HG03196 (cell line): ENCODE data around the gene ING1.
"Not testable (repeated sequence)": the region's sequence is repeated elsewhere in the genome, so short reads cannot be mapped to it uniquely, and the experiment has no call there.

Experiments used
- ATAC-seq: cut with Tn5 transposase; IDR thresholded peaks from one replicate; pipeline ENCODE4 v1.9.1; 2021; ENCODE audit not compliant: unreplicated experiment

ING1 gene

DNA sequence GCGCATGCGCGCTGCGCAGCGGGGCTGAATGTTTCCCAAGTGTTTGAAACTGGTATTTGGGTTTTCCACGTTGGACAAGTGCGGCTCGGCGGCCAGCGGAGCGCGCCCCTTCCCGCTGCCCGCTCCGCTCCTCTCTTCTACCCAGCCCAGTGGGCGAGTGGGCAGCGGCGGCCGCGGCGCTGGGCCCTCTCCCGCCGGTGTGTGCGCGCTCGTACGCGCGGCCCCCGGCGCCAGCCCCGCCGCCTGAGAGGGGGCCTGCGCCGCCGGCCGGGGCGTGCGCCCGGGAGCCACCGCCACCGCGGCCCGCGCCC lies at the start of gene ING1:
Gene ING1, plus strand, starts transcription at position 59 of the 311 bp plus-strand sequence. CDS start 450 bp downstream, outside the sequence.
- ATAC-seq = no peak

GRCh38 chr13:110664041-110664440 lies 49.5 kb upstream of the ING1 start:
- no peak for ATAC-seq

DNA sequence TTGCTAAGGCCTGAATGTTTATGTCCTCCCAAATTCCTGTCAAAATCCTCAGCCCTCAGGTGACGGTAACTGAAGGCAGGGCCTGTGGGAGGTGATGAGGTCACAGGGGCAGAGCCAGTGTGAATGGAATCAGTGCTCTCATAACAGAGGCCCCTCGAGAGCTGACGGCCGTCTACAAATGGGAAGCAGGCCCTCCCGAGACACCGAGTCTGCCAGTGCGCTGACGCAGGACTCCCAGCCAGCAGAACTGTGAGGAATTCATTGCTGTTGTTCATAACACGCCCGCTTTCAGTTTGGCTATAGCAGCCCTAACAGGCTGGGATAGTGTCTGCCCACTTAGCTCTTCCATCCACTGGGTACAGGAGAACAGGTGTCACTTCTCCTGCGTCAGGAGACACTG lies 48.8 kb upstream of the ING1 start:
- ATAC-seq = no peak

DNA sequence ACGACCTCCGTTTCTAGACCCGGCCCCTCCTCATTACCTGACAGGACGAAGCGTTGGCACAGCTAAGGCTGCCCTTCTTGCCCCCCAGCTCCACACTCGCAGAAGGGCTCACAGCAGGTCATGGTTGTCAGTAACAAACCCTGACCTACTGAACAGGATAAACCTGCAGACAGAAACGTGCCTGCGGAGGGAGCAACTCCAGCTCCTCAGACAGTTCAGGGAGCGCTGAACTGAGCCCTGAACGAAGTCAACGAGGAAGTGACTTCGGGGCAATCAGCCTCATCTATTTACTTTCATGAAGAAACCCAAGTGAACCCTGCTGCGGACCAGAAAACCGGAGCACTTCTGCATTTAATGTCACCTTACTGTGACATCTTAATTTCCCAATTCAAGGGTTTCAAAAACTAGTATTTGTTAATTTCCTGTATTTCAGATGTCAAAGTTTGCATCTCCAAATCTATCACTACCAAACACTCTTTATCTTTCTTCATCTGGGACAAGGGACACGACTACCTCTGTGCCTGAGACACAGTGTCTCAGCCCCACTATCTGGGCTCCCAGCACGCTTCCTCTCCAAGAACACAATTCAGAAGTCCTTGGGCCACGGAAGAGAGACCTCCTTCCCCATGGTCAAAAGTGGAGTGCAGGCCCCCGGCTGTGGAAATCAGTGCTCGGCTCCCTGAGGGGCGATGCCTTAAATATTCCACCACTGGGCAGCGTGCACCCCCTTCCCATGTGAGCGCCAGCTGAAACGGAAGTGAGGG lies 47.8 kb upstream of the ING1 start:
- no peak for ATAC-seq

DNA sequence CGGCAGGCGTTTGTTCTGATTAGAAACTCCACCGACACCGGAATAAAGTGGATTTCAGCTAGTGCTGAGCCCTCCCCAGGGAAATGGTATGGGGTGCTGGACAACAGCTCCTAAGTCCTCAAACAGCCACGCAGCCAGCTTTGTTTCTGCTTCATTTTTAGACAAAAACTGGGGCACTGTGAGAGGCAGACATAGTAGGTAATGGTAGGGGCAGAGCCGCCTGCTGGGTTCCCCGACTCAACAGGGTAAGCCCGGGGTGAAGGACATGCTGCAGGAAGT lies 47.3 kb upstream of the ING1 start:
- no peak for ATAC-seq

- no peak for ATAC-seq
These were observed 44.5 kb upstream of the ING1 start for GRCh38 chr13:110669036-110669435.

GRCh38 chr13:110669814-110670213 lies 43.7 kb upstream of the ING1 start:
- ATAC-seq = not testable (repeated sequence)

DNA sequence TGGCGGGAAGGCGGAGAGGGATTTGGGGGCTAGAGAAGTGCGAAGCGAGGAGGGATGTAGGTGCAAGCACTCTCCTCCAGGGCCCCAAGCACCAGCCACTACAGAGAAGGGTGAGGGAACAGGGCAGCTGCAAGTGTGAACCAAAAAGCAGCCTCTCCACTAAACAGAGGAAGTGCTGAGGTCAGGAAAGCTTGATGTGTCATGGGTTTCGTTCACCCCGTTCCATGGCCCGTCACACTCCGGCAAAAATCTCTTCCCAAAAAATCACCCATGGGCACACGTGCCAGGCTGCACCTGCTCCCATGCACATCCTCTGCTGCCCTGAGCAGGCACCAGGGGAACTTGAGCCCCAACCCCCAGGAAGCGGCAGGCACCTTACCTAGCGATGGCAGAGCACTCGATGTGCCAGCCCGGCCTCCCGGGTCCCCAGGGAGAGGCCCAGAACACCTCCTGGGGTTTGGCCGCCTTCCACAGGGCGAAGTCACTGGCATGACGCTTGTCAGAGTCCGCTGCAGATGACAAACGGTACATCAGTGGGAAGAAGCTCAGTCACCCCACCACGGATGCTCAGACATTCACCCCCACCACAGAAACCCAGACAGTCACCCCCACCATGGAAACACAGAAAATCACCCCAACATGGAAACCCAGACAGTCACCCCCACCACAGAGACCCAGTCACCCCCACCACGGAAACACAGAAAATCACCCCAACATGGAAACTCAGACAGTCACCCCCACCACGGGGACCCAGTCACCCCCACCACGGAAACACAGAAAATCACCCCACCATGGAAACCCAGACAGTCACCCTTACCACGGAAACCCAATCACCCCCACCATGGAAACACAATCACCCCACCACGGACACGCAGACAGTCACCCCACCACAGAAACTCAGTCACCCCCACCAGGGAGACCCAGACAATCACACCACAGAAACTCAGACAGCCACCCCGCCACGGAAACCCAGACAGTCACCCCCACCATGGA lies 36.6 kb upstream of the ING1 start:
- peak; percentile 81 for ATAC-seq

- ATAC-seq = no peak
These were observed 35.6 kb upstream of the ING1 start for GRCh38 chr13:110677731-110678545.

GRCh38 chr13:110680852-110681251 lies 32.6 kb upstream of the ING1 start:
- ATAC-seq = no peak

DNA sequence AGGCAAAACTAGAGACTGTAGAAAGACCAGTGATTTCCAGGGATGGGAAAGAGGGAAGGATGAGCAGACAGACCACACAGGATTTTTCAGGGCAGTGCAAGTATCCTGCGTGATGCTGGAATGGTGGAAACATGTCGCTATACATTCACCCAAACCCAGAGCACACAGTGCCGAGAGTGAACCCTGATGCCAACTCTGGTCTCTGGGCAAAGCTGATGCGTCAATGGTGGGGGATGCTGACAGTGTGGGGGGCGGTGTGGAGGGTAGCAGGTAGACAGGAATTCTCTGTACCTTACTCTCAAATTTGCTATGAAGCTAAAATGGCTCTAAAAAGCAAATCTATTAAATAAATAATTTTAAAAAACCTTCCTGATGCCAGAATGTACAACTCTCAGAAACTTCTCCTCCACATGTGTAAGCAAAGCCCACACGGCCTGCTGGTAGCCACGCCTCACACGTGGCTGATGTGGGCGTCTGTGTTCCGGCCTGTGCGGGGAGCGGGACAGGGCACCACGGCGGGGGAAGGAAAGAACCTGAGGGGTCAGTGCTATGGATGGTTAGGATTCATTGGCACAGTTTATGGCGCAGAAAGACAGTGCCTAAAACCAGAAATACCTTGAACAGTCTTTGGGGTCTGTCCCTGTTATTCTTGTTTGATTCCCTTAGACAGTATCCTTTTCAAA lies 31.5 kb upstream of the ING1 start:
- ATAC-seq = no peak

DNA sequence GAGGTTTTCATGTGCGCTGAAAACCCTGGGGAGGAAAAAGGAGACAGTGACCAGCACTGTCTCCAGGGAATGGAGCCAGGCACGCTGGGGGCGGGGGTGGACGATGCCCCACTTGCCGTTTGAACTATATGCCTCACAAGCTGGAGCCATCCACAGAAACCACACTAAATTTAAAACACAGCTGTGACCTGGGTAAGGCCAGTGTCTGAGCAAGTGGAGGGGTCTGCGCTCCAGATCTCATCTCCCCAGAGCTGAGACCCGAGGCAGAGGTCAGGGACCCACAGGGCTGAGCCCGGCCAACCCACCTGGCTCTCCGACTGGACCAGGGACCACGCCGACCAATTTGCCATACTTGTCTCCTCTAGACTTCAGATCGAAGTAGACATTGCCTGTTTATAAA lies 30.8 kb upstream of the ING1 start:
- ATAC-seq = no peak

- ATAC-seq = no peak
These were observed 30.2 kb upstream of the ING1 start for GRCh38 chr13:110683203-110683883.

GRCh38 chr13:110683921-110684320 lies 29.6 kb upstream of the ING1 start:
- no peak for ATAC-seq

- ATAC-seq = no peak
These were observed 29.0 kb upstream of the ING1 start for GRCh38 chr13:110684388-110685056.

- ATAC-seq = no peak
These were observed 28.0 kb upstream of the ING1 start for GRCh38 chr13:110685305-110686020.

- ATAC-seq = no peak
These were observed 25.8 kb upstream of the ING1 start for GRCh38 chr13:110687736-110688135.

GRCh38 chr13:110689041-110689440 lies 24.5 kb upstream of the ING1 start:
- ATAC-seq = no peak

- ATAC-seq = no peak
These were observed 23.8 kb upstream of the ING1 start for GRCh38 chr13:110689711-110690110.
